ENCODE results near the gene ALG9.

Gene ALG9

DNA sequence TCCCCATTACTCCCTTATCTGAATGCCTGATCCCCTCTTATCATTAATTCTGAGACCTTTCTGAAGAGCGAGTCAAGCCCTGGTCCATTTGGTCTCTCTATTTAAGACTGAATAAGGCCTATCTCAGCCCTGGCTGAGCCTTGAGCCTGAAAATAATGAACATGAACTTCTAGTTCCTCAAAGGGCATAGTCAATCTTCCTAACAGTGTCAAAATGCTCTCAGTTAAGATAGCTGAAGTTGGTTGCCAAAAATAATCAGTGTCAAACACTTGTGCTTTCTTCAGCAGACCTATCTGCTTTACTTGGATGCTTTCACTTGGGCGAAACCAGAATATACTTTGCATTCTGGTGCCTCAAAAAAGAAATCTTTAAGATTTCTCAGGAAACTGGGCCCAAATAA is 62.5 kb downstream of the ALG9 start:
- no peak overlapping the region for H3K4me3 ChIP-seq (ENCODE audit: low read length, poor library complexity, severe bottlenecking)
- no peaks in the 10 kb centered on the region for H3K79me2 ChIP-seq (ENCODE audit: insufficient read depth, low read length)
- no peaks in the 10 kb centered on the region for H3K9me3 ChIP-seq (ENCODE audit: insufficient read depth, low read depth, low read length)
- peaks cover 57% of the 10 kb centered on the region for H3K36me3 ChIP-seq (ENCODE audit: insufficient read depth, low read length)
- H3K4me1 ChIP-seq (ENCODE audit: insufficient read depth, low read length, poor library complexity, severe bottlenecking): no peaks in the 10 kb centered on the region
- no peak overlapping the region for H3K4me2 ChIP-seq (ENCODE audit: low read depth, low read length, poor library complexity, severe bottlenecking)
- H3K9me2 ChIP-seq (replicated peaks; ENCODE audit: low read depth, low read length): no peaks in the 10 kb centered on the region
- H2AFZ ChIP-seq (ENCODE audit: low read length): no peak overlapping the region
- no peaks in the 10 kb centered on the region for H4K20me1 ChIP-seq (ENCODE audit: insufficient read depth, low read length, poor library complexity, severe bottlenecking)
- TF ChIP-seq EZH2phosphoT487 (IDR thresholded peaks at IDR 0.05; ENCODE audit: borderline replicate concordance): no peak
- TF ChIP-seq, protein P1, sequence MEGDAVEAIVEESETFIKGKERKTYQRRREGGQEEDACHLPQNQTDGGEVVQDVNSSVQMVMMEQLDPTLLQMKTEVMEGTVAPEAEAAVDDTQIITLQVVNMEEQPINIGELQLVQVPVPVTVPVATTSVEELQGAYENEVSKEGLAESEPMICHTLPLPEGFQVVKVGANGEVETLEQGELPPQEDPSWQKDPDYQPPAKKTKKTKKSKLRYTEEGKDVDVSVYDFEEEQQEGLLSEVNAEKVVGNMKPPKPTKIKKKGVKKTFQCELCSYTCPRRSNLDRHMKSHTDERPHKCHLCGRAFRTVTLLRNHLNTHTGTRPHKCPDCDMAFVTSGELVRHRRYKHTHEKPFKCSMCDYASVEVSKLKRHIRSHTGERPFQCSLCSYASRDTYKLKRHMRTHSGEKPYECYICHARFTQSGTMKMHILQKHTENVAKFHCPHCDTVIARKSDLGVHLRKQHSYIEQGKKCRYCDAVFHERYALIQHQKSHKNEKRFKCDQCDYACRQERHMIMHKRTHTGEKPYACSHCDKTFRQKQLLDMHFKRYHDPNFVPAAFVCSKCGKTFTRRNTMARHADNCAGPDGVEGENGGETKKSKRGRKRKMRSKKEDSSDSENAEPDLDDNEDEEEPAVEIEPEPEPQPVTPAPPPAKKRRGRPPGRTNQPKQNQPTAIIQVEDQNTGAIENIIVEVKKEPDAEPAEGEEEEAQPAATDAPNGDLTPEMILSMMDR (conservative IDR thresholded peaks at IDR 0.05; ENCODE audit: low read length): no peak
- no peaks in the 10 kb centered on the region for H3F3A ChIP-seq (ENCODE audit: low read depth)
- no peak overlapping the region for H3K9ac ChIP-seq (ENCODE audit: low read depth, low read length, poor library complexity, severe bottlenecking)
- H3K27me3 ChIP-seq (ENCODE audit: insufficient read depth, low read length, poor library complexity, severe bottlenecking): no peaks in the 10 kb centered on the region

- Histone ChIP-seq H3K4me1 (ENCODE audit: insufficient read depth, low read length, poor library complexity, severe bottlenecking) (no peaks in the 10 kb centered on the region), H3F3A (ENCODE audit: low read depth) (no peaks in the 10 kb centered on the region), H3K4me3 (ENCODE audit: low read length, poor library complexity, severe bottlenecking) (no peak overlapping the region), H2AFZ (ENCODE audit: low read length) (no peak overlapping the region), H3K9me3 (ENCODE audit: insufficient read depth, low read depth, low read length) (no peaks in the 10 kb centered on the region), H3K36me3 (ENCODE audit: insufficient read depth, low read length) (peaks cover 64% of the 10 kb centered on the region), H3K79me2 (ENCODE audit: insufficient read depth, low read length) (no peaks in the 10 kb centered on the region), H3K9me2 (replicated peaks; ENCODE audit: low read depth, low read length) (no peaks in the 10 kb centered on the region), H3K4me2 (ENCODE audit: low read depth, low read length, poor library complexity, severe bottlenecking) (no peak overlapping the region), H3K27me3 (ENCODE audit: insufficient read depth, low read length, poor library complexity, severe bottlenecking) (no peaks in the 10 kb centered on the region), H3K9ac (ENCODE audit: low read depth, low read length, poor library complexity, severe bottlenecking) (no peak overlapping the region), H4K20me1 (ENCODE audit: insufficient read depth, low read length, poor library complexity, severe bottlenecking) (no peaks in the 10 kb centered on the region)
- TF ChIP-seq, protein P1 (conservative IDR thresholded peaks at IDR 0.05; ENCODE audit: low read length): no peak
- no peak for TF ChIP-seq EZH2phosphoT487 (IDR thresholded peaks at IDR 0.05; ENCODE audit: borderline replicate concordance)
Observed at GRCh38 chr11:111808063-111808588, 63.3 kb downstream of the ALG9 start.

DNA sequence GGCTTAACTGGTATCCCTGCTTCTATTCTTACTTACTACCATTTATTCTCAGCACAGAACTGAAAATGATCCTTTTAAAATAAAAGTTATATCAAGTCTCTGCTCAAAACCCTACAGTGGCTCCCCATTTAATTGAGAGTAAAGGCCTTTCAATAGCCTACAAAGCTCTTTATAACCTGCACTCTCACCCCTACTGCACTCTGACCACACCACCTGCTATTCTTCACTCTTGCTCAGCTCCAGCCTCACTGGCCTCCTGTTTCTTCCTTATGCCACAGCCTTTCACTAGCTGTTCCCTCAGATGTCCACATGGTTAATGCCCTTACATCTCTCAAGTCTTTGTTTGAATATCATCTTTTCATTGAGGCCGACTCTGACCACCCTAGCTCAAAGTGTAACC is 64.3 kb downstream of the ALG9 start:
- no peak overlapping the region for H3K4me2 ChIP-seq (ENCODE audit: low read depth, low read length, poor library complexity, severe bottlenecking)
- no peaks in the 10 kb centered on the region for H3K27me3 ChIP-seq (ENCODE audit: insufficient read depth, low read length, poor library complexity, severe bottlenecking)
- no peaks in the 10 kb centered on the region for H3K79me2 ChIP-seq (ENCODE audit: insufficient read depth, low read length)
- H3K36me3 ChIP-seq (ENCODE audit: insufficient read depth, low read length): peaks cover 66% of the 10 kb centered on the region
- H2AFZ ChIP-seq (ENCODE audit: low read length): no peak overlapping the region
- no peaks in the 10 kb centered on the region for H3F3A ChIP-seq (ENCODE audit: low read depth)
- no peak overlapping the region for H3K4me3 ChIP-seq (ENCODE audit: low read length, poor library complexity, severe bottlenecking)
- no peak for TF ChIP-seq EZH2phosphoT487 (IDR thresholded peaks at IDR 0.05; ENCODE audit: borderline replicate concordance)
- TF ChIP-seq, protein P1 (conservative IDR thresholded peaks at IDR 0.05; ENCODE audit: low read length): no peak
- no peaks in the 10 kb centered on the region for H3K4me1 ChIP-seq (ENCODE audit: insufficient read depth, low read length, poor library complexity, severe bottlenecking)
- H3K9me2 ChIP-seq (replicated peaks; ENCODE audit: low read depth, low read length): no peaks in the 10 kb centered on the region
- H3K9me3 ChIP-seq (ENCODE audit: insufficient read depth, low read depth, low read length): no peaks in the 10 kb centered on the region
- H3K9ac ChIP-seq (ENCODE audit: low read depth, low read length, poor library complexity, severe bottlenecking): no peak overlapping the region
- no peaks in the 10 kb centered on the region for H4K20me1 ChIP-seq (ENCODE audit: insufficient read depth, low read length, poor library complexity, severe bottlenecking)
